ENCODE data around the gene DAND5. TPM values are rescaled to one million over a fixed set of nuclear protein-coding genes. Genes with fewer than 3 reads are reported as not detected.

Gene DAND5
- total and polyA plus RNA-seq, 2 of the 13 experiments (the other 11 are each of a cell fraction or from before 2014, with no cell fraction given) = 0.04 TPM; not detected in 1

DNA sequence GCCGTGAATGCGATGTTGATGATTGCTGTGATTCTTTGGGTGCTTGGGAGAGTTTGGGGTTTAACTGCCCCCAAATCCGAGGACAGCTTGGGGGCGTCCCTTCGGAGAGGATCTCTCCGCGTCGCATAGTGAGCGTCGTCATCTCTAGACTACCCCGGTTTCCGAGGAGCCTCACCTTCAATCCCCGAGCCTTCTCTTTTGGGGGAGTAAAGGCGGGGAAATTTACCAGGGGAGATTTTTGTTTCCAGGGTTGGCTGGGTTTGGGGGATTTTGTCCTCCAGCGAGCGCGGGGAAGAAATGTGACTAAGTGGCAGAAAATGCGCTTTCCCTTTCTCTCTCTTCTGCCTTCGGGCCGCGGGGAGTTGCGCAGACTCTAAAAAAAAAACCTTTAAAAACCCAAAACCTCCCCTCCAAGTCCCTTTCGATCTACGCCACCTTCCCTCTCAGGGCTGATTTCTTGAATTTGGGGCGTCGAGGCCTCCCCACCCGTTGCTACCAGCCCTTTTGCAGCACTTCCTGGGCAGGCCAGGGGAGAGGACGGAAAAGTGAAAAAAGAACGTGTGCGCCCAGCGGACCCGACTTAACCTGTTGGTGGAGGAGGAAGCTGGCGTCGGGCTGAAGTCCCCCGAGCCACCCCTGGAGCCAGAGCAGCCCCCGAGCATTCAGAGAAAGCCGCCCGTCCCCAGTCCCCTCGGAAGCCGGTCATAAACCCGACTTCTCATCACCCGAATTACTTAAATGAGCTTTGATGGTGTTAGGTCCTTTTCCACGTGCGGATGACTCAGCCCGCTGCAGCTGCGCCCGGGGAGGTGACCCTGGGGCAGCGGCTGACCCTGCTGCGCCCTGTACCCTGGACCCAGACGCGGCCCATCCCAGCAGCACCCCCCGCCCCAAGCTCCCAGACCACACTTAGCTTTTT, 43.6 kb downstream of the DAND5 start (continued):
- TF ChIP-seq, protein P1, sequence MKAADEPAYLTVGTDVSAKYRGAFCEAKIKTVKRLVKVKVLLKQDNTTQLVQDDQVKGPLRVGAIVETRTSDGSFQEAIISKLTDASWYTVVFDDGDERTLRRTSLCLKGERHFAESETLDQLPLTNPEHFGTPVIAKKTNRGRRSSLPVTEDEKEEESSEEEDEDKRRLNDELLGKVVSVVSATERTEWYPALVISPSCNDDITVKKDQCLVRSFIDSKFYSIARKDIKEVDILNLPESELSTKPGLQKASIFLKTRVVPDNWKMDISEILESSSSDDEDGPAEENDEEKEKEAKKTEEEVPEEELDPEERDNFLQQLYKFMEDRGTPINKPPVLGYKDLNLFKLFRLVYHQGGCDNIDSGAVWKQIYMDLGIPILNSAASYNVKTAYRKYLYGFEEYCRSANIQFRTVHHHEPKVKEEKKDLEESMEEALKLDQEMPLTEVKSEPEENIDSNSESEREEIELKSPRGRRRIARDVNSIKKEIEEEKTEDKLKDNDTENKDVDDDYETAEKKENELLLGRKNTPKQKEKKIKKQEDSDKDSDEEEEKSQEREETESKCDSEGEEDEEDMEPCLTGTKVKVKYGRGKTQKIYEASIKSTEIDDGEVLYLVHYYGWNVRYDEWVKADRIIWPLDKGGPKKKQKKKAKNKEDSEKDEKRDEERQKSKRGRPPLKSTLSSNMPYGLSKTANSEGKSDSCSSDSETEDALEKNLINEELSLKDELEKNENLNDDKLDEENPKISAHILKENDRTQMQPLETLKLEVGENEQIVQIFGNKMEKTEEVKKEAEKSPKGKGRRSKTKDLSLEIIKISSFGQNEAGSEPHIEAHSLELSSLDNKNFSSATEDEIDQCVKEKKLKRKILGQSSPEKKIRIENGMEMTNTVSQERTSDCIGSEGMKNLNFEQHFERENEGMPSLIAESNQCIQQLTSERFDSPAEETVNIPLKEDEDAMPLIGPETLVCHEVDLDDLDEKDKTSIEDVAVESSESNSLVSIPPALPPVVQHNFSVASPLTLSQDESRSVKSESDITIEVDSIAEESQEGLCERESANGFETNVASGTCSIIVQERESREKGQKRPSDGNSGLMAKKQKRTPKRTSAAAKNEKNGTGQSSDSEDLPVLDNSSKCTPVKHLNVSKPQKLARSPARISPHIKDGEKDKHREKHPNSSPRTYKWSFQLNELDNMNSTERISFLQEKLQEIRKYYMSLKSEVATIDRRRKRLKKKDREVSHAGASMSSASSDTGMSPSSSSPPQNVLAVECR (CRISPR knock-in tag; IDR thresholded peaks at IDR 0.05; ENCODE audit: borderline replicate concordance) = peak; percentile 78
- TF ChIP-seq, protein P2, sequence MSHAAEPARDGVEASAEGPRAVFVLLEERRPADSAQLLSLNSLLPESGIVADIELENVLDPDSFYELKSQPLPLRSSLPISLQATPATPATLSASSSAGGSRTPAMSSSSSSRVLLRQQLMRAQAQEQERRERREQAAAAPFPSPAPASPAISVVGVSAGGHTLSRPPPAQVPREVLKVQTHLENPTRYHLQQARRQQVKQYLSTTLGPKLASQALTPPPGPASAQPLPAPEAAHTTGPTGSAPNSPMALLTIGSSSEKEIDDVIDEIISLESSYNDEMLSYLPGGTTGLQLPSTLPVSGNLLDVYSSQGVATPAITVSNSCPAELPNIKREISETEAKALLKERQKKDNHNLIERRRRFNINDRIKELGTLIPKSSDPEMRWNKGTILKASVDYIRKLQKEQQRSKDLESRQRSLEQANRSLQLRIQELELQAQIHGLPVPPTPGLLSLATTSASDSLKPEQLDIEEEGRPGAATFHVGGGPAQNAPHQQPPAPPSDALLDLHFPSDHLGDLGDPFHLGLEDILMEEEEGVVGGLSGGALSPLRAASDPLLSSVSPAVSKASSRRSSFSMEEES (CRISPR knock-in tag; IDR thresholded peaks at IDR 0.05) = peak; percentile 90
- TF ChIP-seq ZNF431 (CRISPR knock-in tag; IDR thresholded peaks at IDR 0.05; ENCODE audit: borderline replicate concordance, low read depth) (no peak), EED (CRISPR knock-in tag; IDR thresholded peaks at IDR 0.05) (no peak), MAF1 (CRISPR knock-in tag; IDR thresholded peaks at IDR 0.05; ENCODE audit: borderline replicate concordance) (no peak), CENPT (CRISPR knock-in tag; IDR thresholded peaks at IDR 0.05; ENCODE audit: low read depth) (no peak), ZNF589 (CRISPR knock-in tag; conservative IDR thresholded peaks at IDR 0.05) (no peak), RFX5 (IDR thresholded peaks at IDR 0.05; ENCODE audit: low read depth, low read length) (no peak), ETV5 (CRISPR knock-in tag; IDR thresholded peaks at IDR 0.05; ENCODE audit: borderline replicate concordance) (peak; percentile 19; the same call in 1 of the 2 replicates), CHD2 (IDR thresholded peaks at IDR 0.05; ENCODE audit: low read depth, low read length) (no peak), SMAD3 (CRISPR knock-in tag; IDR thresholded peaks at IDR 0.05) (0 out of 2 replicates have a peak, but pooled peaks have one; percentile 34), ZNF12 (CRISPR knock-in tag; IDR thresholded peaks at IDR 0.05) (no peak), RBFOX2 (IDR thresholded peaks at IDR 0.05; ENCODE audit: low read depth, low read length) (no peak; the same call in 1 of the 2 replicates), ZNF777 (CRISPR knock-in tag; IDR thresholded peaks at IDR 0.05) (no peak), CHD4 (IDR thresholded peaks at IDR 0.05; ENCODE audit: borderline replicate concordance, low read length) (no peak), ZNF839 (CRISPR knock-in tag; IDR thresholded peaks at IDR 0.05; ENCODE audit: borderline replicate concordance) (no peak), GABPB1 (CRISPR knock-in tag; IDR thresholded peaks at IDR 0.05) (peak; percentile 61), SALL2 (CRISPR knock-in tag; IDR thresholded peaks at IDR 0.05) (no peak), HNRNPUL1 (IDR thresholded peaks at IDR 0.05; ENCODE audit: low read depth, low read length) (no peak)
- TF ChIP-seq, protein P3, sequence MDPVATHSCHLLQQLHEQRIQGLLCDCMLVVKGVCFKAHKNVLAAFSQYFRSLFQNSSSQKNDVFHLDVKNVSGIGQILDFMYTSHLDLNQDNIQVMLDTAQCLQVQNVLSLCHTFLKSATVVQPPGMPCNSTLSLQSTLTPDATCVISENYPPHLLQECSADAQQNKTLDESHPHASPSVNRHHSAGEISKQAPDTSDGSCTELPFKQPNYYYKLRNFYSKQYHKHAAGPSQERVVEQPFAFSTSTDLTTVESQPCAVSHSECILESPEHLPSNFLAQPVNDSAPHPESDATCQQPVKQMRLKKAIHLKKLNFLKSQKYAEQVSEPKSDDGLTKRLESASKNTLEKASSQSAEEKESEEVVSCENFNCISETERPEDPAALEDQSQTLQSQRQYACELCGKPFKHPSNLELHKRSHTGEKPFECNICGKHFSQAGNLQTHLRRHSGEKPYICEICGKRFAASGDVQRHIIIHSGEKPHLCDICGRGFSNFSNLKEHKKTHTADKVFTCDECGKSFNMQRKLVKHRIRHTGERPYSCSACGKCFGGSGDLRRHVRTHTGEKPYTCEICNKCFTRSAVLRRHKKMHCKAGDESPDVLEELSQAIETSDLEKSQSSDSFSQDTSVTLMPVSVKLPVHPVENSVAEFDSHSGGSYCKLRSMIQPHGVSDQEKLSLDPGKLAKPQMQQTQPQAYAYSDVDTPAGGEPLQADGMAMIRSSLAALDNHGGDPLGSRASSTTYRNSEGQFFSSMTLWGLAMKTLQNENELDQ (CRISPR knock-in tag; IDR thresholded peaks at IDR 0.05; ENCODE audit: borderline replicate concordance) = no peak
- TF ChIP-seq, protein P4, sequence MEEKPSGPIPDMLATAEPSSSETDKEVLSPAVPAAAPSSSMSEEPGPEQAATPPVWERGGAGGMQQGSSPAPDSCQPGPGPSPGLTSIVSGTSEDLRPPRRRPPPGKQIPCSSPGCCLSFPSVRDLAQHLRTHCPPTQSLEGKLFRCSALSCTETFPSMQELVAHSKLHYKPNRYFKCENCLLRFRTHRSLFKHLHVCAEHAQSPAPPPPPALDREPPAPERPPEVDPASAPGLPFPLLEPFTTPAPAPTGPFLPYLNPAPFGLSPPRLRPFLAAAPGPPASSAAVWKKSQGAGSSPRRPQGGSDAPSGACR (CRISPR knock-in tag; IDR thresholded peaks at IDR 0.05) = peak; percentile 66; the same call in 1 of the 2 replicates

Measured in HepG2 (cell line).